Chondrocyte (in vitro differentiated cells): ENCODE measurements around the gene KANSL3. TPM values are rescaled to one million over a fixed set of nuclear protein-coding genes. Genes with fewer than 3 reads are reported as not detected.
A peak's percentile ranks its signal among the peaks of the same experiment; 100 is the strongest.

Source experiments
- DNase-seq: peaks from one replicate; pipeline ENCODE4 v3.0.0; 2021; ENCODE audit warnings: mixed read lengths, low spot score
- H3K27ac Mint-ChIP-seq: one replicate; pipeline ENCODE4 v1.8.0; 2021; ENCODE audit warnings: mild to moderate bottlenecking, moderate library complexity, mixed read lengths; ENCODE audit not compliant: unreplicated experiment
- H3K27me3 Mint-ChIP-seq: 2 replicates; pipeline ENCODE4 v1.8.0; 2021; ENCODE audit warnings: low read depth, mixed read lengths
- H3K36me3 Mint-ChIP-seq: 2 replicates; pipeline ENCODE4 v1.8.0; 2021; ENCODE audit warnings: low read depth, mixed read lengths
- H3K4me1 Mint-ChIP-seq: 2 replicates; pipeline ENCODE4 v1.8.0; 2021; ENCODE audit warnings: low read depth, mild to moderate bottlenecking, mixed read lengths
- H3K4me3 Mint-ChIP-seq: one replicate; pipeline ENCODE4 v1.8.0; 2021; ENCODE audit warnings: mild to moderate bottlenecking, moderate library complexity, mixed read lengths; ENCODE audit not compliant: unreplicated experiment
- H3K9me3 Mint-ChIP-seq: 2 replicates; pipeline ENCODE4 v1.8.0; 2021; ENCODE audit warnings: low read depth, mixed read lengths
- total RNA-seq: library from RNA; stranded (reverse); gene quantifications from 3 replicates; pipeline ENCODE4 v1.2.1, GENCODE V29; 2021
- TF ChIP-seq, protein P1 (sequence below): fragments of 200-600 bp; sonication (generic); IDR thresholded peaks from 2 replicates; pipeline ENCODE4 v1.5.0; 2021; ENCODE audit warnings: antibody characterized with exemption, mild to moderate bottlenecking, moderate library complexity

The KANSL3 gene
- total RNA-seq, 1 donor from 2014 or later: 32.6 TPM

DNA sequence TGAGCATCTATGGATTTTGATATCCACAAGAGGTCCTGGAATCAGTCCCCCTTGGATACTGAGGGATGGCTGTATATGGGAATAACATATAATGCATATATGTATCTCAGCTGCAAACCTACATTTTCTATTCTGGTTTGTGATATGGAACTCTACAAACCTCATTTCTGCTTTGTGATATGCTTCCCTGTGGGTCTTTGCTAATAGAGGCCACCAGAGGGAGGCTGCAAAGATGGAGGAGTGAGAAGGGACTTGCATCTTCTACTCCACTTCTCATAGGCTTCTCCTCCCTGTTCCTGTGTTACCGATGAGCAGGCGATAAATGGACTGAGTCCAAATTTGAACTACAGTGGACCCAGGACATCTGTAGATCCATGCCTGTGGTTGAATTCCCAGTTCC, 63.7 kb downstream of the KANSL3 start:
- H3K27ac Mint-ChIP-seq: no peak overlapping the region

DNA sequence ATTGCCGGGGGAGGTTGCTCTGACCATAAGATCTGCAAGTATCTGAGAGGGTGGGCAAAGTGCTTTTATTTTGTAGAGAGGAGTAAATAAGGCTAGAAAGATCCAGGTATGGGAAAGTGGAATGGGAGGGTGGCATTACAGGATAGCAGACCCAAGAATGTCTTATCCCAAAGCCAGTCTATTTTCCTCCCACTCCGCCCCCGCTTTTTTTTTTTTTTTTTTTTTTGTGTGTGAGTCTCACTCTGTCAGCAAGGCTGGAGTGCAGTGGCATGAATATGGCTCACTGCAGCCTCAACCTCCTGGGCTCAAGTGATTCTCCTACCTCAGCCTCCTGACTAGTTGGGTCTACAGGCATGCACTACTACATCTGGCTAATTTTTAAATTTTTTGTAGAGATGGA, 70.0 kb downstream of the KANSL3 start:
- Mint-ChIP-seq H3K36me3 (no peaks in the 10 kb centered on the region), H3K9me3 (no peaks in the 10 kb centered on the region), H3K4me3 (no peak overlapping the region), H3K4me1 (no peaks in the 10 kb centered on the region), H3K27ac (no peak overlapping the region), H3K27me3 (no peaks in the 10 kb centered on the region)
- TF ChIP-seq, protein P1, sequence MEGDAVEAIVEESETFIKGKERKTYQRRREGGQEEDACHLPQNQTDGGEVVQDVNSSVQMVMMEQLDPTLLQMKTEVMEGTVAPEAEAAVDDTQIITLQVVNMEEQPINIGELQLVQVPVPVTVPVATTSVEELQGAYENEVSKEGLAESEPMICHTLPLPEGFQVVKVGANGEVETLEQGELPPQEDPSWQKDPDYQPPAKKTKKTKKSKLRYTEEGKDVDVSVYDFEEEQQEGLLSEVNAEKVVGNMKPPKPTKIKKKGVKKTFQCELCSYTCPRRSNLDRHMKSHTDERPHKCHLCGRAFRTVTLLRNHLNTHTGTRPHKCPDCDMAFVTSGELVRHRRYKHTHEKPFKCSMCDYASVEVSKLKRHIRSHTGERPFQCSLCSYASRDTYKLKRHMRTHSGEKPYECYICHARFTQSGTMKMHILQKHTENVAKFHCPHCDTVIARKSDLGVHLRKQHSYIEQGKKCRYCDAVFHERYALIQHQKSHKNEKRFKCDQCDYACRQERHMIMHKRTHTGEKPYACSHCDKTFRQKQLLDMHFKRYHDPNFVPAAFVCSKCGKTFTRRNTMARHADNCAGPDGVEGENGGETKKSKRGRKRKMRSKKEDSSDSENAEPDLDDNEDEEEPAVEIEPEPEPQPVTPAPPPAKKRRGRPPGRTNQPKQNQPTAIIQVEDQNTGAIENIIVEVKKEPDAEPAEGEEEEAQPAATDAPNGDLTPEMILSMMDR: no peak
- DNase-seq: no peak

More for the DNA sequence above, 63.7 kb downstream of the KANSL3 start:
- Mint-ChIP-seq H3K27me3 (no peaks in the 10 kb centered on the region), H3K36me3 (no peaks in the 10 kb centered on the region), H3K4me1 (no peaks in the 10 kb centered on the region), H3K9me3 (no peaks in the 10 kb centered on the region), H3K4me3 (no peak overlapping the region)
- TF ChIP-seq, protein P1: peak; percentile 45
- no peak for DNase-seq

DNA sequence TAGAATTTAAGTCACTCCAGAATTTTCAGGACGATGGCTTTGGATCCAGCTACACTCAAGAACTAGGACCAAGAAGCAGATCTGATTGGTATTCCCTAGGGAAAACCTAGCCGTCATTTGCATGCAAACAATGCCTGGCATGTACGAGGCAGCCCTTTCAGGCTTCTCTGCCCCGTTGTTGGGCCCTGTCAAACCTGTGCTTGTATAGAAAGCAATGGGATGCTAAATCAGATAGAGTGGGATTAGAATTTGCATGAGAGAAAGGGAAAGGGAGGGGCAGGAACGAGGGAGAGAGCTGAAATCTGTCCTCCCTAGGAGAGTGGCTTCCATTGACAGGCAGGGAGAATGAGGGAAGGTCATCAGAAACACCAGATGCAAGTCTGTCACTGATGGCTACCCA, 73.0 kb downstream of the KANSL3 start:
- H3K4me3 Mint-ChIP-seq: no peak overlapping the region
- H3K4me1 Mint-ChIP-seq: no peaks in the 10 kb centered on the region
- no peaks in the 10 kb centered on the region for H3K36me3 Mint-ChIP-seq
- no peak for DNase-seq
- H3K27ac Mint-ChIP-seq: no peak overlapping the region
- no peaks in the 10 kb centered on the region for H3K27me3 Mint-ChIP-seq
- TF ChIP-seq, protein P1: no peak
- peaks cover 7% of the 10 kb centered on the region for H3K9me3 Mint-ChIP-seq

DNA sequence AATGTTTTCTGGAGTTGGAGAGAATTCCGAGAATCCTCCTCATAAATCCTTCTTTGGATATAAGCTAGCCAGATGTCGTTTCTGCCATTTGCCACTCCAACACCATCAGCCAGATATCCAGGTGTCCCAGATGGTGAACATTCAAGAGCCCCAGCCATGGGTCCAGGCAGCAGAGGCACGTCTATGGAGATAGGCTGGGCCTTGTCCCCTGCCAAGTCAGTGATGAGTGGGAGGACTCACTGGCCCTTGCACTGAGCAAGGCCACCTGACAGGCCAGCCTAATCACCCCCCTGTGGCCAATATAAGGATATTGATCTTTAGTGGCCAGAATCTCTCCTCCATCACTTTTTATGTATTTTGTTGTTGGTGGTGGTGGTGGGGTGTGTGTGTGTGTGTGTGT, 73.5 kb downstream of the KANSL3 start:
- no peak for DNase-seq
- Mint-ChIP-seq H3K9me3 (peaks cover 7% of the 10 kb centered on the region), H3K4me1 (no peaks in the 10 kb centered on the region), H3K4me3 (no peak overlapping the region), H3K27me3 (no peaks in the 10 kb centered on the region), H3K27ac (no peak overlapping the region), H3K36me3 (no peaks in the 10 kb centered on the region)
- TF ChIP-seq, protein P1: no peak

DNA sequence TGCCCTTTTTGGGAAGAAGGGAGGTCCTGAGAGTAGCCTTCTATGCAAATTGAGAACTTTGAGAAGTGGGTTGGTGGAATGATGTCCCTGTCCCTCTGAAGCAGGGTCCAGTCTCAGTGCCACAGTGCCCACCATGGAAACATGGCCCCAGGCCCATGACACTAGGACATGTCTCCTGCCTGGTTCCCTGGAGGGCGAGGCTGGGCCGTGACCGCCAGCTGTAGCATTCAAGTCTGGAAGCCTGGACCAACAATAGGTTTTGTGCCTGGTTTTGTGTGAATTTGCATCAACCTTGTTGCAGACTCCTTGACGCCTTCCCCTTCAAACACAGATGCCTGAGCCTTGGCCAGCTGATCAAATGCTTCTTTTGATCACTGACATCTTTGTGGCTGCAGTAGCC, 74.1 kb downstream of the KANSL3 start:
- no peak overlapping the region for H3K27ac Mint-ChIP-seq
- no peaks in the 10 kb centered on the region for H3K4me1 Mint-ChIP-seq
- no peak for DNase-seq
- no peak overlapping the region for H3K4me3 Mint-ChIP-seq
- peaks cover 7% of the 10 kb centered on the region for H3K9me3 Mint-ChIP-seq
- H3K27me3 Mint-ChIP-seq: no peaks in the 10 kb centered on the region
- TF ChIP-seq, protein P1: no peak
- no peaks in the 10 kb centered on the region for H3K36me3 Mint-ChIP-seq
